Astrocyte (in vitro differentiated cells and primary cell): ENCODE data around the gene PTPN14. TPM values are rescaled to one million over a fixed set of nuclear protein-coding genes. Genes with fewer than 3 reads are reported as not detected.

Experiments used
- DNase-seq: peaks from one replicate; pipeline ENCODE4 v3.0.0-alpha.2; 2010; ENCODE audit warnings: low read depth
- FAIRE-seq: peaks from 2 replicates; lab custom pipeline; 2011; peaks lifted over from hg19 to GRCh38; lab: Jason Lieb, UNC
- H2AFZ ChIP-seq: 2 replicates; pipeline ENCODE4 v1.6.0; 2012; ENCODE audit warnings: low read depth, low read length, inconsistent platforms
- H3K27ac ChIP-seq: 2 replicates; pipeline ENCODE4 v1.5.1; 2011; ENCODE audit warnings: low read depth, low read length, inconsistent platforms
- H3K27me3 ChIP-seq: 2 replicates; pipeline ENCODE4 v1.6.0; 2011; ENCODE audit warnings: low read length, inconsistent platforms; ENCODE audit not compliant: insufficient read depth
- H3K36me3 ChIP-seq: 2 replicates; pipeline ENCODE4 v1.5.1; 2011; ENCODE audit warnings: low read length, inconsistent platforms; ENCODE audit not compliant: insufficient read depth
- H3K4me1 ChIP-seq: 2 replicates; pipeline ENCODE4 v1.5.1; 2011; ENCODE audit warnings: low read length, inconsistent platforms; ENCODE audit not compliant: insufficient read depth
- H3K4me2 ChIP-seq: 2 replicates; pipeline ENCODE4 v1.6.0; 2012; ENCODE audit warnings: low read length, inconsistent platforms
- H3K4me3 ChIP-seq: 2 replicates; pipeline ENCODE4 v1.5.1; 2011; ENCODE audit warnings: low read depth, mild to moderate bottlenecking, low read length, inconsistent platforms; ENCODE audit not compliant: insufficient read depth
- H3K79me2 ChIP-seq: 2 replicates; pipeline ENCODE4 v1.6.0; 2012; ENCODE audit warnings: mild to moderate bottlenecking, low read length, inconsistent platforms; ENCODE audit not compliant: insufficient read depth
- H3K9ac ChIP-seq: 2 replicates; pipeline ENCODE4 v1.6.0; 2012; ENCODE audit warnings: mild to moderate bottlenecking, low read length, inconsistent platforms
- H3K9me3 ChIP-seq: 2 replicates; pipeline ENCODE4 v1.5.1; 2012; ENCODE audit warnings: low read depth, mild to moderate bottlenecking, low read length, inconsistent platforms; ENCODE audit not compliant: insufficient read depth
- H4K20me1 ChIP-seq: 2 replicates; pipeline ENCODE4 v1.6.0; 2012; ENCODE audit warnings: low read length, inconsistent platforms; ENCODE audit not compliant: insufficient read depth
- H3K27ac Mint-ChIP-seq: one replicate; pipeline ENCODE4 v1.8.0; 2021; ENCODE audit warnings: mild to moderate bottlenecking, mixed read lengths; ENCODE audit not compliant: unreplicated experiment
- H3K27me3 Mint-ChIP-seq: one replicate; pipeline ENCODE4 v1.8.0; 2021; ENCODE audit warnings: low read depth, mixed read lengths; ENCODE audit not compliant: unreplicated experiment
- H3K36me3 Mint-ChIP-seq: one replicate; pipeline ENCODE4 v1.8.0; 2021; ENCODE audit warnings: low read depth, mixed read lengths; ENCODE audit not compliant: unreplicated experiment
- H3K4me1 Mint-ChIP-seq: one replicate; pipeline ENCODE4 v1.8.0; 2021; ENCODE audit warnings: low read depth, mixed read lengths; ENCODE audit not compliant: unreplicated experiment
- H3K4me3 Mint-ChIP-seq: one replicate; pipeline ENCODE4 v1.8.0; 2021; ENCODE audit warnings: mild to moderate bottlenecking, moderate library complexity, mixed read lengths; ENCODE audit not compliant: unreplicated experiment
- H3K9me3 Mint-ChIP-seq: one replicate; pipeline ENCODE4 v1.8.0; 2021; ENCODE audit warnings: mild to moderate bottlenecking, mixed read lengths; ENCODE audit not compliant: unreplicated experiment
- EZH2 ChIP-seq: IDR thresholded peaks from 2 replicates; pipeline ENCODE4 v1.6.1; 2012; ENCODE audit warnings: mild to moderate bottlenecking, low read length, inconsistent platforms; ENCODE audit not compliant: insufficient read depth
- total RNA-seq: library from RNA; stranded (reverse); gene quantifications from 2 replicates; pipeline ENCODE4 v1.2.1, GENCODE V29; 2021
- TF ChIP-seq, protein P1 (sequence below): IDR thresholded peaks from 2 replicates; pipeline ENCODE4 v1.5.1; 2011; ENCODE audit warnings: low read depth, mild to moderate bottlenecking, inconsistent platforms, low read length, moderate library complexity; ENCODE audit not compliant: insufficient read depth

The PTPN14 gene
- total RNA-seq, 1 donor from 2014 or later: 177 TPM

DNA sequence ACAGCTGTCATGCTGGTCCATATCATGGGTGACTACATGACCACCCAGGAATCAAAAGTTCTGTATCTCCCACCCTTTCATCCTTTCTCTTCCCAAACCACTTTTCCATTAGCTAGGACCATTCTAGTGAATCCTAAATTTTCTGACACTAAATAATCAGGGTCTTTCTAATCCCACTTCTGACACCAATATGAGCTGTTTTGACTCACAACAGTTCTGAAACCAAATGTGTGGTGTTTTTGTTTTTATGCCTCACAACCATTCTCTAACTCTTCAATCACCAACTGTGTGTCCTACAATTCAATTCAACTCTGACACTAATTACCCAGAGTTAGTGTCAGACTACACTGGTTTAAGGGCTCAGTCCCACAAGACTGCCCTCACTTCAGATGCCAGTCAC lies 206.5 kb downstream of the PTPN14 start:
- Mint-ChIP-seq H3K4me3 (no peak overlapping the region), H3K36me3 (peaks cover 39% of the 10 kb centered on the region), H3K4me1 (peaks cover 21% of the 10 kb centered on the region), H3K9me3 (no peaks in the 10 kb centered on the region), H3K27ac (no peak overlapping the region), H3K27me3 (no peaks in the 10 kb centered on the region)
- no peaks in the 10 kb centered on the region for H3K9me3 ChIP-seq
- H3K27ac ChIP-seq: no peak overlapping the region
- no peaks in the 10 kb centered on the region for H3K27me3 ChIP-seq
- H4K20me1 ChIP-seq: peaks cover 5% of the 10 kb centered on the region
- H3K79me2 ChIP-seq: no peaks in the 10 kb centered on the region
- peaks cover 2% of the 10 kb centered on the region for H3K4me1 ChIP-seq
- FAIRE-seq (no peak), DNase-seq (no peak)
- peaks cover 43% of the 10 kb centered on the region for H3K36me3 ChIP-seq
- no peak overlapping the region for H3K4me2 ChIP-seq
- TF ChIP-seq, protein P1, sequence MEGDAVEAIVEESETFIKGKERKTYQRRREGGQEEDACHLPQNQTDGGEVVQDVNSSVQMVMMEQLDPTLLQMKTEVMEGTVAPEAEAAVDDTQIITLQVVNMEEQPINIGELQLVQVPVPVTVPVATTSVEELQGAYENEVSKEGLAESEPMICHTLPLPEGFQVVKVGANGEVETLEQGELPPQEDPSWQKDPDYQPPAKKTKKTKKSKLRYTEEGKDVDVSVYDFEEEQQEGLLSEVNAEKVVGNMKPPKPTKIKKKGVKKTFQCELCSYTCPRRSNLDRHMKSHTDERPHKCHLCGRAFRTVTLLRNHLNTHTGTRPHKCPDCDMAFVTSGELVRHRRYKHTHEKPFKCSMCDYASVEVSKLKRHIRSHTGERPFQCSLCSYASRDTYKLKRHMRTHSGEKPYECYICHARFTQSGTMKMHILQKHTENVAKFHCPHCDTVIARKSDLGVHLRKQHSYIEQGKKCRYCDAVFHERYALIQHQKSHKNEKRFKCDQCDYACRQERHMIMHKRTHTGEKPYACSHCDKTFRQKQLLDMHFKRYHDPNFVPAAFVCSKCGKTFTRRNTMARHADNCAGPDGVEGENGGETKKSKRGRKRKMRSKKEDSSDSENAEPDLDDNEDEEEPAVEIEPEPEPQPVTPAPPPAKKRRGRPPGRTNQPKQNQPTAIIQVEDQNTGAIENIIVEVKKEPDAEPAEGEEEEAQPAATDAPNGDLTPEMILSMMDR: no peak
- no peak for TF ChIP-seq EZH2
- no peak overlapping the region for H2AFZ ChIP-seq
- H3K4me3 ChIP-seq: no peak overlapping the region
- no peak overlapping the region for H3K9ac ChIP-seq

DNA sequence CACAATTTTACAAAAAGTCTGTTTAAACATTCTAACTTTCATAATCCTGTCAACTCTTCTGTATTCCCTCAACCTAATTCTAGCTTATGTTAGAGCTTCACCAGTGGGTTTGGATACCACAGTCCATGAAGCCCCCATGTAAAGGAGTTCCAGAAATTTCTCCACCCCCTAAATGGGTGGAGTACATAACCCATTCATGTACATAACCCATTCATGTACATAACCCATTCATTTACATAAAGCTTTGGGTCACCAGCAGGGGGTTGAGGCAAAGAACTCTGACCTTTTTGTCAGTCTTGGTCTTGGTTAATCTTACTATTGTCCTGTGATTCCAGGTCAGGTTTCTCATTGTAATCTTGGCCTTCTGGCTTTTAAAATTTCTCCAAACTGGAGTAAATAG lies 208.9 kb downstream of the PTPN14 start:
- H3K4me3 ChIP-seq: no peak overlapping the region
- peaks cover 4% of the 10 kb centered on the region for H3K4me1 ChIP-seq
- Mint-ChIP-seq H3K4me3 (no peak overlapping the region), H3K4me1 (peaks cover 14% of the 10 kb centered on the region), H3K9me3 (no peaks in the 10 kb centered on the region), H3K27me3 (no peaks in the 10 kb centered on the region), H3K36me3 (peaks cover 38% of the 10 kb centered on the region), H3K27ac (no peak overlapping the region)
- no peak overlapping the region for H3K27ac ChIP-seq
- no peak overlapping the region for H3K4me2 ChIP-seq
- H3K79me2 ChIP-seq: no peaks in the 10 kb centered on the region
- no peaks in the 10 kb centered on the region for H3K9me3 ChIP-seq
- H3K36me3 ChIP-seq: peaks cover 26% of the 10 kb centered on the region
- no peaks in the 10 kb centered on the region for H3K27me3 ChIP-seq
- FAIRE-seq (no peak), DNase-seq (no peak)
- no peak overlapping the region for H3K9ac ChIP-seq
- no peak for TF ChIP-seq EZH2
- TF ChIP-seq, protein P1: no peak
- H4K20me1 ChIP-seq: no peaks in the 10 kb centered on the region
- H2AFZ ChIP-seq: no peak overlapping the region

DNA sequence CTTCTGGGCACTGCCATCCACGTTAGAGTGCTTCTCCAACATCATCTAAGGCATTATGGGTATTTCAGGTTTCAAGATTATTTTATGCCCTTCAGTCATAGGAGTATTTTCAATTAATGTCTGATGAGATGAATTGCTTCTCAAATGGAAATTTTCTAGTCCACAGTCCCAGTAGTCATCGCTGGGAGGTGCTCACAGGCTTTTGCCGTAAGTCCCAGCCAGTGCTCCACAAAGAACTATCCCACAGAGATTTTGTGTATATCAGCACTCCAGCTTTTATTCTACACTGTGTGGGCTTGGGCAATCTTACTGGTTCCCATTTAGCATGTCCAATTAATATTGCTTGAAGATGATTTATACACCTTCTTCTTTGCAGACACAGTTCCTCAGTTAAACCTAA lies 209.5 kb downstream of the PTPN14 start:
- Histone ChIP-seq H3K9me3 (no peaks in the 10 kb centered on the region), H3K79me2 (no peaks in the 10 kb centered on the region), H4K20me1 (no peaks in the 10 kb centered on the region), H3K9ac (no peak overlapping the region), H2AFZ (no peak overlapping the region), H3K4me1 (peaks cover 4% of the 10 kb centered on the region), H3K4me3 (no peak overlapping the region), H3K27me3 (no peaks in the 10 kb centered on the region), H3K36me3 (peaks cover 20% of the 10 kb centered on the region), H3K4me2 (no peak overlapping the region), H3K27ac (no peak overlapping the region)
- Mint-ChIP-seq H3K9me3 (no peaks in the 10 kb centered on the region), H3K27ac (no peak overlapping the region), H3K27me3 (no peaks in the 10 kb centered on the region), H3K4me1 (peaks cover 20% of the 10 kb centered on the region), H3K4me3 (no peak overlapping the region), H3K36me3 (peaks cover 40% of the 10 kb centered on the region)
- DNase-seq: no peak
- TF ChIP-seq, protein P1: no peak
- TF ChIP-seq EZH2: no peak
- FAIRE-seq: peak; percentile 13
